Mesodermal cell (in vitro differentiated cells): ENCODE measurements around the gene CCDC69.

ENCODE experiments used
- H3K27ac ChIP-seq: 2 replicates; pipeline ENCODE4 v1.7.0; 2013; ENCODE audit warnings: mild to moderate bottlenecking, low read depth, low read length, moderate library complexity; ENCODE audit not compliant: severe bottlenecking
- H3K36me3 ChIP-seq: 2 replicates; pipeline ENCODE4 v1.7.1; 2013; ENCODE audit warnings: mild to moderate bottlenecking, low read length, moderate library complexity; ENCODE audit not compliant: control insufficient read depth, insufficient read depth
- H3K4me1 ChIP-seq: one replicate; pipeline ENCODE4 v1.7.1; 2013; ENCODE audit warnings: mild to moderate bottlenecking, low read length; ENCODE audit not compliant: insufficient read depth, control insufficient read depth, poor library complexity, severe bottlenecking
- H3K4me3 ChIP-seq: 2 replicates; pipeline ENCODE4 v1.7.0; 2013; ENCODE audit warnings: low read length, control low read depth, mild to moderate bottlenecking; ENCODE audit not compliant: insufficient read depth, poor library complexity, severe bottlenecking; ENCODE audit errors: extremely low read depth
- H3K9me3 ChIP-seq: 2 replicates; pipeline ENCODE4 v1.7.1; 2013; ENCODE audit warnings: mild to moderate bottlenecking, low read length, moderate library complexity; ENCODE audit not compliant: control insufficient read depth
- WGBS, 2 experiments: methylation state at CpG; one replicate each; pipeline ENCODE4 v1.1.5; 2013; ENCODE audit warnings: missing lambda C conversion rate in 2 of 2; ENCODE audit not compliant: insufficient coverage in 2 of 2; 5-methylcytosine and 5-hydroxymethylcytosine counted together

CCDC69 gene

GRCh38 chr5:151140686-151141459 is 83.0 kb downstream of the CCDC69 start:
- H3K36me3 ChIP-seq = peaks cover 98% of the 10 kb centered on the region
- 92 to 95% methylated on average over 6 of the region's 7 CpGs for WGBS, 2 experiments
- no peak overlapping the region for H3K27ac ChIP-seq
- H3K4me3 ChIP-seq = no peak overlapping the region
- no peaks in the 10 kb centered on the region for H3K9me3 ChIP-seq
- H3K4me1 ChIP-seq = peaks cover 12% of the 10 kb centered on the region

- H3K36me3 ChIP-seq = peaks cover 98% of the 10 kb centered on the region
Measured at GRCh38 chr5:151139646-151140045, 84.2 kb downstream of the CCDC69 start.

GRCh38 chr5:151139015-151139414 is 84.9 kb downstream of the CCDC69 start:
- Histone ChIP-seq H3K9me3 (no peaks in the 10 kb centered on the region), H3K4me3 (no peak overlapping the region), H3K4me1 (peaks cover 12% of the 10 kb centered on the region), H3K27ac (no peak overlapping the region), H3K36me3 (peaks cover 98% of the 10 kb centered on the region)
- 98 to 100% methylated on average over 6 to 8 of the region's 8 CpGs for WGBS, 2 experiments

More at GRCh38 chr5:151139646-151140045, 84.2 kb downstream of the CCDC69 start:
- H3K4me3 ChIP-seq = no peak overlapping the region
- 100% methylated on average over 1 of the region's 3 CpGs; no CpG with 5 or more reads in 1 of the 2 experiments for WGBS, 2 experiments
- no peak overlapping the region for H3K27ac ChIP-seq
- peaks cover 12% of the 10 kb centered on the region for H3K4me1 ChIP-seq
- no peaks in the 10 kb centered on the region for H3K9me3 ChIP-seq

- WGBS, 2 experiments = 100% methylated on average over 1 of the region's 1 CpG
Measured at GRCh38 chr5:151138114-151138513, 85.8 kb downstream of the CCDC69 start.

GRCh38 chr5:151137067-151137825 is 86.6 kb downstream of the CCDC69 start:
- peaks cover 98% of the 10 kb centered on the region for H3K36me3 ChIP-seq
- no peak overlapping the region for H3K27ac ChIP-seq
- H3K4me3 ChIP-seq = no peak overlapping the region
- WGBS, 2 experiments = 87 to 97% methylated on average over 5 to 7 of the region's 10 CpGs
- H3K4me1 ChIP-seq = peaks cover 9% of the 10 kb centered on the region
- no peaks in the 10 kb centered on the region for H3K9me3 ChIP-seq

More at GRCh38 chr5:151138114-151138513, 85.8 kb downstream of the CCDC69 start:
- Histone ChIP-seq H3K9me3 (no peaks in the 10 kb centered on the region), H3K4me3 (no peak overlapping the region), H3K27ac (no peak overlapping the region), H3K36me3 (peaks cover 98% of the 10 kb centered on the region), H3K4me1 (peaks cover 9% of the 10 kb centered on the region)

GRCh38 chr5:151134228-151134627 is 89.7 kb downstream of the CCDC69 start:
- H3K4me3 ChIP-seq = no peak overlapping the region
- no peaks in the 10 kb centered on the region for H3K4me1 ChIP-seq
- H3K36me3 ChIP-seq = peaks cover 100% of the 10 kb centered on the region
- no peak overlapping the region for H3K27ac ChIP-seq
- H3K9me3 ChIP-seq = no peaks in the 10 kb centered on the region
- WGBS, 2 experiments = 90 to 100% methylated on average over 2 of the region's 3 CpGs

- Histone ChIP-seq H3K9me3 (no peaks in the 10 kb centered on the region), H3K36me3 (peaks cover 100% of the 10 kb centered on the region), H3K27ac (no peak overlapping the region), H3K4me3 (no peak overlapping the region), H3K4me1 (no peaks in the 10 kb centered on the region)
- WGBS, 2 experiments = 93 to 95% methylated on average over 3 to 4 of the region's 4 CpGs
Measured at GRCh38 chr5:151132963-151133362, 90.9 kb downstream of the CCDC69 start.
